Stomach (tissue), 4 donors: ENCODE measurements around the gene TNP1.

ENCODE experiments used
- EP300 ChIP-seq: sonication (generic); formaldehyde crosslinking; IDR thresholded peaks from one replicate; pipeline ENCODE4 v1.6.1; 2017; ENCODE audit warnings: antibody characterized with exemption
- POLR2A ChIP-seq, 4 donors: fragments of 450-650 bp; IDR thresholded peaks; one replicate each; pipeline ENCODE4 v1.6.1; 2016; ENCODE audit warnings: antibody characterized with exemption in 4 of 4, control low read depth in 2 of 4, mild to moderate bottlenecking in 1 of 4, moderate library complexity in 1 of 4
- POLR2AphosphoS5 ChIP-seq, 3 donors: sonication (generic); formaldehyde crosslinking; IDR thresholded peaks; one replicate each; pipeline ENCODE4 v1.6.1; 2016; ENCODE audit warnings: antibody characterized with exemption in 3 of 3
- TF ChIP-seq, protein P1 (sequence below), 7 experiments: fragments of 450-650 bp in 4 of 7; fragments of 200-600 bp in 3 of 7; sonication (generic) in 3 of 7; IDR thresholded peaks; one replicate each; pipeline ENCODE4 v1.5.1; 2016 to 2019; ENCODE audit warnings: antibody characterized with exemption in 7 of 7, control low read depth in 2 of 7, mild to moderate bottlenecking in 1 of 7

DNA sequence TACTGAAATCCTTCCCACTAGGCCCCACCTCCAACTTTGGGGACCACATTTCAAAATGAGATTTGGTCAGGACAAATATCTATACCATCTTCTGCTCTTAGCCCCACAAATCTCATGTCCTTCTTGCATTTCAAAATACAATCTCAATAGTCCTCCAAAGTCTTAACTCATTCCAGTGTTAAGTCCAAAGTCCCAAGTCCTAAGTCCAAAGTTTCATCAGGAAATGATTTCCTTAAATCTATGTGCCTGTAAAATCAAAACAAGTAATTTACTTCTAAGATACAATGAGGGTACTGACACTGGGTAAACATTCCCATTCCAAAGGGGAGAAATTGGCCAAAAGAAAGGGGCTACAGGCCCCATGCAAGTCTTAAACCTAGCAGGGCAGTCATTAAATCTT is 40.5 kb upstream of the TNP1 start:
- TF ChIP-seq POLR2A (IDR thresholded peaks at IDR 0.05) (no peak), EP300 (no peak), POLR2AphosphoS5 (IDR thresholded peaks at IDR 0.05) (no peak)
- TF ChIP-seq, protein P1, sequence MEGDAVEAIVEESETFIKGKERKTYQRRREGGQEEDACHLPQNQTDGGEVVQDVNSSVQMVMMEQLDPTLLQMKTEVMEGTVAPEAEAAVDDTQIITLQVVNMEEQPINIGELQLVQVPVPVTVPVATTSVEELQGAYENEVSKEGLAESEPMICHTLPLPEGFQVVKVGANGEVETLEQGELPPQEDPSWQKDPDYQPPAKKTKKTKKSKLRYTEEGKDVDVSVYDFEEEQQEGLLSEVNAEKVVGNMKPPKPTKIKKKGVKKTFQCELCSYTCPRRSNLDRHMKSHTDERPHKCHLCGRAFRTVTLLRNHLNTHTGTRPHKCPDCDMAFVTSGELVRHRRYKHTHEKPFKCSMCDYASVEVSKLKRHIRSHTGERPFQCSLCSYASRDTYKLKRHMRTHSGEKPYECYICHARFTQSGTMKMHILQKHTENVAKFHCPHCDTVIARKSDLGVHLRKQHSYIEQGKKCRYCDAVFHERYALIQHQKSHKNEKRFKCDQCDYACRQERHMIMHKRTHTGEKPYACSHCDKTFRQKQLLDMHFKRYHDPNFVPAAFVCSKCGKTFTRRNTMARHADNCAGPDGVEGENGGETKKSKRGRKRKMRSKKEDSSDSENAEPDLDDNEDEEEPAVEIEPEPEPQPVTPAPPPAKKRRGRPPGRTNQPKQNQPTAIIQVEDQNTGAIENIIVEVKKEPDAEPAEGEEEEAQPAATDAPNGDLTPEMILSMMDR (IDR thresholded peaks at IDR 0.05), result no peak
